ENCODE data around the gene LAMC3. TPM values are rescaled to one million over a fixed set of nuclear protein-coding genes. Genes with fewer than 3 reads are reported as not detected.

Gene LAMC3
- total RNA-seq, 2 donors from 2014 or later, result 16.7 to 41.2 TPM

DNA sequence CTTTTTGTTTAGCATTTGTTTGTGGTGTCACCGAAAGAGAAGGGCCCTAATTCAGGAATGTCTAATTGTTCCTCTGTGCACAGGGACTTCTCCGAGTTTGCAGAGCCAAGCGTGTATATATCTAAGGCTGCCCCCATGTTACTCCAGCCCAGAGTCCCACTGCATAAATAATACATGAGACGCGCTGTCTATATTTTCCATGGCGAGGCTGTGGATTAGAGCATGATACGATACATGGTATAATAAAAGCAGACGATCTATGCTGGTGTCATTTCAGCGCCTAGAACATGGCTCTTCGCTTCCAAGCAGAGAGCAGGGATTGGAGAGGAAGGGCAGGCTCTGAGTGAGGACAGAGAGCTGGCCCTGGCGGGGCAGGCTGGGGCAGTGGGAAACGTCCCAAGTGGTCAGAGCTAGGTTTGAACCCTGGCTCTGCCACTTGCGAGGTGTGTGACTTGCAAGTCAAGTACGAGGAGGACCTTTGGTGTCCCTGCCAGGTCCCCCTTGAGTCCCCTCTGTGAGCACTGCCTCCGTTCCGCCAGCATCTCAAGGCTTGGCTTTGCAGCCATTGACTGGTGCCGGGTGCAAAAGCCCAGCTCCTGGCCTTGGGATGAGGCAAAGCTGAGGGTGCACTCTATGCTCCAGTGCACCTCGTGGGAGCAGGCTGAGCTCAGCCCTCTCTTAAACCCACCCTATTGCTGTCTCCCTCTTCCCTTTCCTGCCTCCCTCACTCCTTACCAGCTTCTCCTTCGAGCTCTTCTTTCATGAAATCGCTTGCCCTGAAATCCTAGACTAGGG, 29.2 kb upstream of the LAMC3 start:
- no peaks in the 10 kb centered on the region for H3K4me1 Mint-ChIP-seq
- H3K4me3 Mint-ChIP-seq, result no peak overlapping the region
- H3K36me3 ChIP-seq (ENCODE audit: control insufficient read depth, insufficient read depth, low read length), result no peaks in the 10 kb centered on the region
- no peaks in the 10 kb centered on the region for H3K27me3 ChIP-seq (ENCODE audit: control insufficient read depth, insufficient read depth, low read length, poor library complexity, severe bottlenecking)
- no peaks in the 10 kb centered on the region for H3K4me1 ChIP-seq (ENCODE audit: control insufficient read depth, insufficient read depth, low read length)
- DNase-seq, result no peak
- no peak overlapping the region for H3K4me3 ChIP-seq (ENCODE audit: low read length)
- 92 to 93% methylated on average over 19 to 20 of the region's 20 CpGs for WGBS, 2 experiments (ENCODE audit: insufficient coverage in 1 of 2, insufficient read length in 1 of 2)
- H3K27me3 Mint-ChIP-seq (ENCODE audit: insufficient read depth), result no peaks in the 10 kb centered on the region
- H3K9me3 ChIP-seq (ENCODE audit: control insufficient read depth, low read length), result no peaks in the 10 kb centered on the region
- no peak overlapping the region for H3K9ac ChIP-seq (ENCODE audit: extremely low read depth, low read length, poor library complexity, severe bottlenecking)
- TF ChIP-seq, protein P1, sequence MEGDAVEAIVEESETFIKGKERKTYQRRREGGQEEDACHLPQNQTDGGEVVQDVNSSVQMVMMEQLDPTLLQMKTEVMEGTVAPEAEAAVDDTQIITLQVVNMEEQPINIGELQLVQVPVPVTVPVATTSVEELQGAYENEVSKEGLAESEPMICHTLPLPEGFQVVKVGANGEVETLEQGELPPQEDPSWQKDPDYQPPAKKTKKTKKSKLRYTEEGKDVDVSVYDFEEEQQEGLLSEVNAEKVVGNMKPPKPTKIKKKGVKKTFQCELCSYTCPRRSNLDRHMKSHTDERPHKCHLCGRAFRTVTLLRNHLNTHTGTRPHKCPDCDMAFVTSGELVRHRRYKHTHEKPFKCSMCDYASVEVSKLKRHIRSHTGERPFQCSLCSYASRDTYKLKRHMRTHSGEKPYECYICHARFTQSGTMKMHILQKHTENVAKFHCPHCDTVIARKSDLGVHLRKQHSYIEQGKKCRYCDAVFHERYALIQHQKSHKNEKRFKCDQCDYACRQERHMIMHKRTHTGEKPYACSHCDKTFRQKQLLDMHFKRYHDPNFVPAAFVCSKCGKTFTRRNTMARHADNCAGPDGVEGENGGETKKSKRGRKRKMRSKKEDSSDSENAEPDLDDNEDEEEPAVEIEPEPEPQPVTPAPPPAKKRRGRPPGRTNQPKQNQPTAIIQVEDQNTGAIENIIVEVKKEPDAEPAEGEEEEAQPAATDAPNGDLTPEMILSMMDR (conservative IDR thresholded peaks at IDR 0.05), result no peak
- H3K9me3 Mint-ChIP-seq, result no peaks in the 10 kb centered on the region
- H3K36me3 Mint-ChIP-seq (ENCODE audit: low read depth), result no peaks in the 10 kb centered on the region
- no peak overlapping the region for H3K27ac Mint-ChIP-seq
- no peak overlapping the region for H3K27ac ChIP-seq (ENCODE audit: low read depth, low read length)

DNA sequence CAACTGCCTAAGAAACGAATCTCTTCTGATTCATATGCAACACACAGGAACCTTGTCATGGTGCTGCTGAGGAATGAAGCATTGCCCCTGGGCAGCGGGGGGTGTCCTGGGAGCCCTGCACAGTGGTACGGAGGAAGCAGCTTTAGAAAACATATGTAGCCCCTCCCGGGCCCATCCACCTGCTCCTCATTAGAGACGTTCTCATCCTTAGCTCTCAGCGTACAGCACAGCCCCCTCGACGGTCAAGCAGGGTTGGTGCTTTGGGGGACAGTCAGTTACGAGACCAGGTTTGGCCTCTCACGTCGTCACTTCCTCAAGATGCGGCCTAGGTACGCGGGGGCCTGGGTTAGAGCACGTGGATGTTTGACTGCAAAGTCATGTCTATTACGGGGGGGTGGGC, 28.4 kb upstream of the LAMC3 start:
- Mint-ChIP-seq H3K4me3 (no peak overlapping the region), H3K4me1 (no peaks in the 10 kb centered on the region), H3K27ac (no peak overlapping the region), H3K9me3 (no peaks in the 10 kb centered on the region), H3K36me3 (ENCODE audit: low read depth) (no peaks in the 10 kb centered on the region), H3K27me3 (ENCODE audit: insufficient read depth) (no peaks in the 10 kb centered on the region)
- 92 to 93% methylated on average over 15 to 16 of the region's 16 CpGs for WGBS, 2 experiments (ENCODE audit: insufficient coverage in 1 of 2, insufficient read length in 1 of 2)
- Histone ChIP-seq H3K9me3 (ENCODE audit: control insufficient read depth, low read length) (no peaks in the 10 kb centered on the region), H3K4me1 (ENCODE audit: control insufficient read depth, insufficient read depth, low read length) (no peaks in the 10 kb centered on the region), H3K27me3 (ENCODE audit: control insufficient read depth, insufficient read depth, low read length, poor library complexity, severe bottlenecking) (no peaks in the 10 kb centered on the region), H3K36me3 (ENCODE audit: control insufficient read depth, insufficient read depth, low read length) (no peaks in the 10 kb centered on the region), H3K4me3 (ENCODE audit: low read length) (no peak overlapping the region), H3K9ac (ENCODE audit: extremely low read depth, low read length, poor library complexity, severe bottlenecking) (no peak overlapping the region), H3K27ac (ENCODE audit: low read depth, low read length) (no peak overlapping the region)
- TF ChIP-seq, protein P1 (conservative IDR thresholded peaks at IDR 0.05), result no peak
- DNase-seq, result no peak

DNA sequence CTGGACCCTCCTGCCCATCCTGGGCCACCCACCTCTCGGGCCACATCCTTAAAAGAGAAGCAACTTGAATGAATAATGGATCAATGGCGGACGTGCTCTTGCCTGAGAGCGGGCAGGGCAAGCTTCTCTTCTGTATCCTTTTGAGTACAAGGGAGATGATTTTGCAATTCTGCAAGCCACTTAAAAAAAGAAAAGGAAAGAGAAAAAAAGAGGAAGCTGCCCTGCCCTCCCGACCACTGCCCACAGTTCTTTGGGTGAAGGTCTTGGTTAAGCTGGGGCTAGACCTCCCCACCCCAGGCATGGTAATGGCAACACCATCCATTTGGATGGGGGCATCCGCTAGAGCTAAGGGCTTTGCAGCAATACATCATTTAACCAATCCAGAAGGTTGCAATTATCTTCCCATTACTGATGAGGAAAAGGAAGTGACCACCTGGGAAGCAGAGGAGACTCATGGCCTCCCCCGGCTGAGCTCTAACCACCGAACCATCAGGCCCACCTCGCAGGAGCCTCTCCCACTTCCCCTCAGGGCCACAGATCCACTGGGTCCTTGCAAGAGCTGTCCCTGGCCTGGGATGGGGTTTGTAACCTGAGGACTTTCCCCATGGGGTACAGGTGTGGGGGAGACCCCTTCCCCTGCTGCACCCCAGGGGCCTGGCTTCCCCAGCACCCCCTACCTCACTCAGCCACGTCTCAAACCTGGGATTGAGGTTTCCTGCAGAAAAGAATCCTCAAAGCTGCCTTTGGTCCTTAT, 27.8 kb upstream of the LAMC3 start:
- WGBS, 2 experiments (ENCODE audit: insufficient coverage in 1 of 2, insufficient read length in 1 of 2), result 91 to 97% methylated on average over 5 to 10 of the region's 10 CpGs
- Histone ChIP-seq H3K9ac (ENCODE audit: extremely low read depth, low read length, poor library complexity, severe bottlenecking) (no peak overlapping the region), H3K4me1 (ENCODE audit: control insufficient read depth, insufficient read depth, low read length) (no peaks in the 10 kb centered on the region), H3K4me3 (ENCODE audit: low read length) (no peak overlapping the region), H3K27ac (ENCODE audit: low read depth, low read length) (no peak overlapping the region), H3K27me3 (ENCODE audit: control insufficient read depth, insufficient read depth, low read length, poor library complexity, severe bottlenecking) (no peaks in the 10 kb centered on the region), H3K9me3 (ENCODE audit: control insufficient read depth, low read length) (no peaks in the 10 kb centered on the region), H3K36me3 (ENCODE audit: control insufficient read depth, insufficient read depth, low read length) (no peaks in the 10 kb centered on the region)
- Mint-ChIP-seq H3K27me3 (ENCODE audit: insufficient read depth) (no peaks in the 10 kb centered on the region), H3K4me3 (no peak overlapping the region), H3K36me3 (ENCODE audit: low read depth) (no peaks in the 10 kb centered on the region), H3K9me3 (no peaks in the 10 kb centered on the region), H3K4me1 (no peaks in the 10 kb centered on the region), H3K27ac (no peak overlapping the region)
- TF ChIP-seq, protein P1 (conservative IDR thresholded peaks at IDR 0.05), result no peak
- no peak for DNase-seq

All from endodermal cell (in vitro differentiated cells).